ENCODE data around the gene EIF5AL1. TPM values are rescaled to one million over a fixed set of nuclear protein-coding genes. Genes with fewer than 3 reads are reported as not detected.

Gene EIF5AL1
- total and polyA plus RNA-seq, 9 of the 15 experiments (the other 6 are each of a cell fraction or from before 2014, with no cell fraction given), result 0.03 to 3.4 (median 0.53) TPM; not detected in 1

GRCh38 chr10:79472449-79472848 is 39.9 kb upstream of the EIF5AL1 start (continued):
- TF ChIP-seq, protein P1, sequence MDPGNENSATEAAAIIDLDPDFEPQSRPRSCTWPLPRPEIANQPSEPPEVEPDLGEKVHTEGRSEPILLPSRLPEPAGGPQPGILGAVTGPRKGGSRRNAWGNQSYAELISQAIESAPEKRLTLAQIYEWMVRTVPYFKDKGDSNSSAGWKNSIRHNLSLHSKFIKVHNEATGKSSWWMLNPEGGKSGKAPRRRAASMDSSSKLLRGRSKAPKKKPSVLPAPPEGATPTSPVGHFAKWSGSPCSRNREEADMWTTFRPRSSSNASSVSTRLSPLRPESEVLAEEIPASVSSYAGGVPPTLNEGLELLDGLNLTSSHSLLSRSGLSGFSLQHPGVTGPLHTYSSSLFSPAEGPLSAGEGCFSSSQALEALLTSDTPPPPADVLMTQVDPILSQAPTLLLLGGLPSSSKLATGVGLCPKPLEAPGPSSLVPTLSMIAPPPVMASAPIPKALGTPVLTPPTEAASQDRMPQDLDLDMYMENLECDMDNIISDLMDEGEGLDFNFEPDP (CRISPR knock-in tag; IDR thresholded peaks at IDR 0.05), result no peak
- TF ChIP-seq NCOA2 (IDR thresholded peaks at IDR 0.05; ENCODE audit: partially characterized antibody in 2 of 2) (no peak), ZC3H4 (CRISPR knock-in tag; IDR thresholded peaks at IDR 0.05; ENCODE audit: borderline replicate concordance) (no peak), SIN3B (IDR thresholded peaks at IDR 0.05; ENCODE audit: low read depth) (no peak)

- ATAC-seq (no peak), FAIRE-seq (no peak), DNase-seq (ENCODE audit: extremely low read depth in 1 of 4, low spot score in 3 of 4) (no peak)
- H3K79me2 ChIP-seq (ENCODE audit: control insufficient read depth, insufficient read depth, low read length), result no peaks in the 10 kb centered on the region
- no peak overlapping the region for H3K9ac ChIP-seq (ENCODE audit: insufficient read depth in 1 of 2, low read depth in 2 of 2, low read length in 2 of 2)
- BruUV-seq (replicated peaks), result no TSS peak
- POLR2A ChIA-PET, result no interaction called here
- H3K27ac ChIP-seq (ENCODE audit: extremely low read depth, low read depth, low read length), result no peak overlapping the region
- H3K4me3 ChIP-seq, result no peak overlapping the region
- H3K9me3 ChIP-seq (replicated peaks; ENCODE audit: control insufficient read depth, insufficient read depth, low read depth, low read length), result no peaks in the 10 kb centered on the region
- H3K4me1 ChIP-seq (replicated peaks in 1 of 2; ENCODE audit: control insufficient read depth in 2 of 2, insufficient read depth in 2 of 2, low read length in 2 of 2), result peaks cover 5 to 14% of the 10 kb centered on the region in 2 experiments; a peak in 3 of 5 replicates
- in situ Hi-C loops (cut with MboI), result loop anchor here (5.0 kb wide), 1 partner anchor 81 kb away; no protein-coding TSS in a partner anchor
- TF ChIP-seq CEBPB (tag; IDR thresholded peaks at IDR 0.05), result peak; percentile 74
- TF ChIP-seq RFX1 (IDR thresholded peaks at IDR 0.05), result peak; percentile 37; the same call in 1 of the 2 replicates
- no peak for TF ChIP-seq RBFOX2 (IDR thresholded peaks at IDR 0.05; ENCODE audit: low read depth, low read length)
- no peak for TF ChIP-seq CEBPG (CRISPR knock-in tag; IDR thresholded peaks at IDR 0.05)
- TF ChIP-seq CEBPG (tag; conservative IDR thresholded peaks at IDR 0.05 in 1 of 2, IDR thresholded peaks at IDR 0.05 in 1 of 2), result peak; percentile 60 to 66
- no peak for TF ChIP-seq RCOR1 (IDR thresholded peaks at IDR 0.05; ENCODE audit: borderline replicate concordance in 1 of 2, low read depth in 2 of 2, low read length in 2 of 2)
- H2AFZ ChIP-seq (ENCODE audit: low read depth, low read length), result peak overlapping the region; percentile 73
- CTCF ChIA-PET (ENCODE audit: low intra/inter-chr PET ratio), result no interaction called here
- no peaks in the 10 kb centered on the region for H3K36me3 ChIP-seq (ENCODE audit: control insufficient read depth, insufficient read depth, low read length)
- intact Hi-C loops (cut with micrococcal nuclease), result no loop called here
- no peaks in the 10 kb centered on the region for H3K9me1 ChIP-seq (ENCODE audit: control insufficient read depth, insufficient read depth, low read length)
- no peak overlapping the region for H3K4me2 ChIP-seq (ENCODE audit: insufficient read depth, low read length)
- WGBS (ENCODE audit: insufficient coverage, low coverage, missing lambda C conversion rate), result 26% methylated on average over 5 of the region's 5 CpGs
- no peaks in the 10 kb centered on the region; a peak in 1 of 5 replicates for H3K27me3 ChIP-seq (ENCODE audit: control insufficient read depth in 2 of 2, insufficient read depth in 2 of 2, low read length in 2 of 2)
- H4K20me1 ChIP-seq (replicated peaks; ENCODE audit: control insufficient read depth, insufficient read depth, low read length), result no peaks in the 10 kb centered on the region
Observed at GRCh38 chr10:79472951-79473350, 39.4 kb upstream of the EIF5AL1 start.
